ENCODE data around the gene CAMK2G.

GRCh38 chr10:73802276-73802991 lies 71.9 kb downstream of the CAMK2G start:
- TF ChIP-seq POLR2A (IDR thresholded peaks at IDR 0.05), result no peak
- no peak for TF ChIP-seq CTCF (IDR thresholded peaks at IDR 0.05)

All from ovary (tissue), 3 donors.